Measurements from ENCODE around the gene ELOVL1.
"Not testable (repeated sequence)": the region's sequence is repeated elsewhere in the genome, so short reads cannot be mapped to it uniquely, and the experiment has no call there.

ELOVL1 gene

GRCh38 chr1:43379476-43379875 lies 11.7 kb upstream of the ELOVL1 start:
- no peak for DNase-seq

GRCh38 chr1:43377831-43378230 lies 10.0 kb upstream of the ELOVL1 start:
- no peak for DNase-seq

GRCh38 chr1:43376723-43377235 lies 9.0 kb upstream of the ELOVL1 start:
- no peak for DNase-seq

GRCh38 chr1:43373066-43373940 lies 5.5 kb upstream of the ELOVL1 start:
- peak; percentile 51 for DNase-seq

GRCh38 chr1:43372172-43372571 lies 4.4 kb upstream of the ELOVL1 start:
- no peak for DNase-seq

GRCh38 chr1:43370564-43370963 lies 2.8 kb upstream of the ELOVL1 start:
- DNase-seq, result no peak

- not testable (repeated sequence) for DNase-seq
Measured at GRCh38 chr1:43369779-43370178, 2.0 kb upstream of the ELOVL1 start.

- no peak for DNase-seq
Measured at GRCh38 chr1:43368646-43369020, 822 bp upstream of the ELOVL1 start.

GRCh38 chr1:43367026-43367903 lies 546 bp downstream of the ELOVL1 start:
- peak; percentile 23 for DNase-seq

- DNase-seq, result no peak
Measured at GRCh38 chr1:43366601-43367025, 1.2 kb downstream of the ELOVL1 start.

GRCh38 chr1:43366179-43366578 lies 1.6 kb downstream of the ELOVL1 start:
- DNase-seq, result no peak

GRCh38 chr1:43365678-43366077 lies 2.1 kb downstream of the ELOVL1 start:
- DNase-seq, result no peak

- no peak for DNase-seq
Measured at GRCh38 chr1:43363935-43364525, 3.8 kb downstream of the ELOVL1 start.

- peak; percentile 30 for DNase-seq
Measured at GRCh38 chr1:43363283-43363934, 4.4 kb downstream of the ELOVL1 start.

- no peak for DNase-seq
Measured at GRCh38 chr1:43360616-43361015, 7.2 kb downstream of the ELOVL1 start.

GRCh38 chr1:43359696-43360095 lies 8.1 kb downstream of the ELOVL1 start:
- DNase-seq, result no peak

- DNase-seq, result peak; percentile 98
Measured at GRCh38 chr1:43358746-43359693, 8.8 kb downstream of the ELOVL1 start, which contains the start of gene CDC20. TSS of gene CDC20 (plus strand) at chr1:43358981. CDS start at chr1:43359216, 235 bp downstream.

GRCh38 chr1:43358121-43358745 lies 9.6 kb downstream of the ELOVL1 start:
- peak; percentile 61 for DNase-seq

GRCh38 chr1:43357251-43357650 lies 10.6 kb downstream of the ELOVL1 start:
- no peak for DNase-seq

GRCh38 chr1:43354936-43355335 lies 12.9 kb downstream of the ELOVL1 start:
- DNase-seq, result no peak

- no peak for DNase-seq
Measured at GRCh38 chr1:43354471-43354870, 13.3 kb downstream of the ELOVL1 start.

Data from inflammatory macrophage treated with lipopolysaccharide for 4 hours (primary cell).